Ascending aorta (tissue), 2 donors: Measurements from ENCODE around the gene CCL27. TPM values are rescaled to one million over a fixed set of nuclear protein-coding genes. Genes with fewer than 3 reads are reported as not detected.

Source experiments
- DNase-seq, 2 donors: peaks; one replicate each; pipeline ENCODE4 v3.0.0-alpha.2; 2019; ENCODE audit warnings: low spot score in 2 of 2
- H3K27ac ChIP-seq, 2 donors: fragments of 200-600 bp; sonication (generic); one replicate each; pipeline ENCODE4 v1.5.1; 2016 to 2017; ENCODE audit warnings: mild to moderate bottlenecking in 1 of 2
- H3K27me3 ChIP-seq: fragments of 200-600 bp; sonication (generic); one replicate; pipeline ENCODE4 v1.5.1; 2017
- H3K36me3 ChIP-seq, 2 donors: fragments of 200-600 bp; sonication (generic); one replicate each; pipeline ENCODE4 v1.5.1; 2016
- H3K4me1 ChIP-seq, 2 donors: fragments of 200-600 bp; sonication (generic); one replicate each; pipeline ENCODE4 v1.5.1; 2016 to 2017; ENCODE audit warnings: mild to moderate bottlenecking in 1 of 2
- H3K4me3 ChIP-seq, 2 donors: fragments of 200-600 bp; sonication (generic); one replicate each; pipeline ENCODE4 v1.5.1; 2016 to 2017; ENCODE audit warnings: mild to moderate bottlenecking in 1 of 2
- H3K9me3 ChIP-seq, 2 donors: fragments of 200-600 bp; sonication (generic); one replicate each; pipeline ENCODE4 v1.5.1; 2016
- CTCF ChIP-seq, 3 experiments: fragments of 200-600 bp in 2 of 3; fragments of 450-650 bp in 1 of 3; sonication (generic) in 2 of 3; IDR thresholded peaks; one replicate each; pipeline ENCODE4 v1.5.1; 2016 to 2019; ENCODE audit warnings: antibody characterized with exemption in 3 of 3, mild to moderate bottlenecking in 1 of 3, moderate library complexity in 1 of 3
- intact Hi-C: fragments of 100-400 bp; cut with DNase I; formaldehyde crosslinking; loops from one replicate; pipeline ENCODE4 v1.15.1; 2023
- total RNA-seq: library from RNA; depleted of rRNA; stranded (reverse); fragments of >200 nt; gene quantifications from one replicate; pipeline ENCODE4 v1.1.0, GENCODE V29; 2016

CCL27 gene
- total RNA-seq, 1 donor from 2014 or later = 9.3 TPM

GRCh38 chr9:34701769-34702736 lies 39.6 kb upstream of the CCL27 start:
- Histone ChIP-seq H3K36me3 (no peaks in the 10 kb centered on the region), H3K27me3 (no peaks in the 10 kb centered on the region), H3K9me3 (no peaks in the 10 kb centered on the region), H3K4me3 (peak overlapping the region; percentile 59 to 73), H3K4me1 (no peaks in the 10 kb centered on the region), H3K27ac (peak overlapping the region; percentile 87 to 91)
- intact Hi-C loops = loop anchor here (1.0 to 5.0 kb wide), 3 partner anchors 37 to 290 kb away; partner anchors contain the start of gene RPP25L
- TF ChIP-seq CTCF (IDR thresholded peaks at IDR 0.05) = peak; percentile 91 to 99 (median 98)
- peak; percentile 20 to 92 for DNase-seq

GRCh38 chr9:34701023-34701768 lies 38.7 kb upstream of the CCL27 start:
- peak overlapping the region; percentile 87 to 91 for H3K27ac ChIP-seq
- H3K4me1 ChIP-seq = no peaks in the 10 kb centered on the region
- H3K27me3 ChIP-seq = no peaks in the 10 kb centered on the region
- H3K36me3 ChIP-seq = no peaks in the 10 kb centered on the region
- peak; percentile 78 to 95 (median 92) for TF ChIP-seq CTCF (IDR thresholded peaks at IDR 0.05)
- intact Hi-C loops = loop anchor here (1.0 to 5.0 kb wide), 2 partner anchors 36 to 291 kb away; no protein-coding TSS in a partner anchor
- H3K4me3 ChIP-seq = peak overlapping the region; percentile 59 to 73
- DNase-seq = peak; percentile 19 to 88
- no peaks in the 10 kb centered on the region for H3K9me3 ChIP-seq

DNA sequence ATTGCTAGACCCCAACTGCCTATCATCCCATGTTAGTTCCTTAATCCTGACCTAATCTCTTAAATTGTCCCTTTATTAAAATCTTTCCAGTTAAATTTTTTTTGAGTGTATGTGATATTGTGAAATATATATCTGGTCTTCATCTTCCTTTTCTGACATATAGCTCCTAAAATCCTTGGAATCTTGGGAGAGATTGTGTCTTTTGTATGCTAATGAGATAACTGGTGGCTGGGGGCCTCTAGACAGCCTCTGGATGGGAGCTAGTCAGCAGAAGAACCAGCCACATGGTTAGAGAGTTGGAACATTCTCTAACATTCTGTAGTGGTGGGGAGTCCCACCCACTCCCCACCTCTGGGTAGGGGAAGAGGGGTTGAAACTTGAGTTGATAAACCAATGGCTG lies 32.4 kb upstream of the CCL27 start:
- Histone ChIP-seq H3K9me3 (no peaks in the 10 kb centered on the region), H3K27me3 (no peaks in the 10 kb centered on the region), H3K27ac (no peak overlapping the region), H3K4me1 (no peaks in the 10 kb centered on the region), H3K36me3 (no peaks in the 10 kb centered on the region), H3K4me3 (no peak overlapping the region)
- no peak for DNase-seq
- intact Hi-C loops = no loop called here
- no peak for TF ChIP-seq CTCF (IDR thresholded peaks at IDR 0.05)

DNA sequence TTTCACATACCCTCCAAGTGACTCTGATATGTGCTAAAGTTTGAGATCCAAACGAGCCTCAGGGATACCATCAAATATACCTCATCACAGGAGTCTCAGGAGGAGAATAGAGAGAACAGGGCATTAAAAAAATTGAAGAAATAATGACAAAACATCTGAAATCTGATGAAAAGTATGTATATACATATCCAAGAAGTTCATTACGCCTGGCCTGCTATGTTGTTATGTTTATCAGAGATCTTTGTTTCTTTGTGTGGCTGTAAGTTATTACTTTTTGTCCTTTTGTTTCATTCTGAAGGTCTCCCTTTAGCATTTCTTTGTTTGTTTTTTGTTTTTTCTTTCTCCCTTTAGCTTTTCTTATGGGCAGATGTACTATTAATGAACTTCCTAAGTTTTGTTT lies 31.1 kb upstream of the CCL27 start:
- no peaks in the 10 kb centered on the region for H3K9me3 ChIP-seq
- H3K4me3 ChIP-seq = no peak overlapping the region
- no peaks in the 10 kb centered on the region for H3K4me1 ChIP-seq
- H3K36me3 ChIP-seq = no peaks in the 10 kb centered on the region
- no peak for DNase-seq
- no peak for TF ChIP-seq CTCF (IDR thresholded peaks at IDR 0.05)
- intact Hi-C loops = no loop called here
- H3K27ac ChIP-seq = no peak overlapping the region
- H3K27me3 ChIP-seq = no peaks in the 10 kb centered on the region

DNA sequence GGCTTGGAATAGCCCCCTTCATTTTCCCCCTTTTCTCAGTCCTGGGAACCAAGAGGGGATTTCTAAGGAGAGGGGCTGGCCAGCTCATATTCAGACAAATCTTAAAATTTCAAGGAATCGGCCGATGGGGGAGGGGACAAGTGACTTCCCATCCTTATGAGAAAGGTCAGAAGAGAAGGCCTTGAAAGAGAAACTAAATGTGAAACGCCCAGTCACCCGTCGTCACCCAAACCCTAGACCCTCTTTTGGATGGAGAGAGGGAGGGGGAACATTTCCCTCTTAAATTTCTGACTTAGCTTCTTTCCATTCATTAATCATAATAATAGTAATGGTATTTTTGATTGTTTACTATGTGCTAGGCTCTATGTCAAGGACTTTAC lies 29.5 kb upstream of the CCL27 start:
- Histone ChIP-seq H3K9me3 (no peaks in the 10 kb centered on the region), H3K27ac (no peak overlapping the region), H3K4me3 (no peak overlapping the region), H3K4me1 (no peaks in the 10 kb centered on the region), H3K27me3 (no peaks in the 10 kb centered on the region), H3K36me3 (no peaks in the 10 kb centered on the region)
- no peak for TF ChIP-seq CTCF (IDR thresholded peaks at IDR 0.05)
- intact Hi-C loops = no loop called here
- no peak for DNase-seq
